Activated CD8-positive, alpha-beta T cell treated with anti-CD3 and anti-CD28 coated beads for 36 hours (primary cell): ENCODE data around the gene RAP1A. TPM values are rescaled to one million over a fixed set of nuclear protein-coding genes. Genes with fewer than 3 reads are reported as not detected.

Source experiments
- ATAC-seq: fragments of 200-7000 bp; cut with Tn5 transposase; one replicate; pipeline ENCODE4 v1.10.0; 2021; ENCODE audit warnings: mild to moderate bottlenecking, moderate library complexity
- CTCF ChIA-PET: fragments of 350-600 bp; sonication (Branson Sonifier 250); formaldehyde crosslinking; loops from one replicate; lab custom pipeline; 2021; ENCODE audit warnings: antibody characterized with exemption; lab: Charles Lee
- POLR2A ChIA-PET: fragments of 350-600 bp; sonication (Branson Sonifier 250); formaldehyde crosslinking; loops from one replicate; lab custom pipeline; 2021; ENCODE audit warnings: antibody characterized with exemption; lab: Charles Lee
- DNase-seq: peaks from one replicate; pipeline ENCODE4 v3.0.0-alpha.2; 2020
- H3K27ac Mint-ChIP-seq: one replicate; pipeline ENCODE4 v1.8.0; 2021; ENCODE audit warnings: mild to moderate bottlenecking, mixed read lengths
- H3K27me3 Mint-ChIP-seq: one replicate; pipeline ENCODE4 v1.8.0; 2021; ENCODE audit warnings: mixed read lengths
- H3K36me3 Mint-ChIP-seq: one replicate; pipeline ENCODE4 v1.8.0; 2021; ENCODE audit warnings: low read depth, mixed read lengths
- H3K4me1 Mint-ChIP-seq: one replicate; pipeline ENCODE4 v1.8.0; 2021; ENCODE audit warnings: low read depth, mixed read lengths
- H3K4me3 Mint-ChIP-seq: one replicate; pipeline ENCODE4 v1.8.0; 2021; ENCODE audit warnings: mild to moderate bottlenecking, moderate library complexity, mixed read lengths
- H3K9me3 Mint-ChIP-seq: one replicate; pipeline ENCODE4 v1.8.0; 2021; ENCODE audit warnings: mixed read lengths
- intact Hi-C: fragments of 100-400 bp; cut with micrococcal nuclease; formaldehyde crosslinking; loops from one replicate; pipeline ENCODE4 v1.10.0; 2022
- total RNA-seq, 2 experiments: library from RNA; stranded (reverse); gene quantifications; one replicate each; pipeline ENCODE4 v1.2.3, GENCODE V29; 2021
- TF ChIP-seq, protein P1 (sequence below): fragments of 200-600 bp; IDR thresholded peaks from one replicate; pipeline ENCODE4 v1.8.0; 2022; ENCODE audit warnings: antibody characterized with exemption, mild to moderate bottlenecking

Gene RAP1A
- total RNA-seq, 2 experiments from 2014 or later = 197 to 198 TPM

DNA sequence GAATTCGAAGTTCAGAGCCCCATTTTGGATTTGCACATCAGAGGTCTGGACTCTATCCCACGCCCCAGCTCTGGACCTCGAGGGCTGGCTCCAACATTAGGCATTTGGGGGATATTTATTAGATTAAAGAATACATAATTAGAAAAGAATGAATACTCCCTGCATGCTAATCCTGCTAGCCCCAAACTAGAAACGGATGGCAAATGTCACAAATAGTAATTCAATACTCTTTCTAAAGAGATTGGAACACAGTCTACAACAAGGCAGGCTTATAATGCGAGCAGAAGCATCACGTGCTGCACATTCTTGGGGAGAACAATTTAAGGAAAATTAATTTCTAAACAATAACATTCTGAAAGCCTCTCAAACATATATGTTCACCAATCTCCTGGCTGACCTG lies 27.7 kb upstream of the RAP1A start:
- TF ChIP-seq, protein P1, sequence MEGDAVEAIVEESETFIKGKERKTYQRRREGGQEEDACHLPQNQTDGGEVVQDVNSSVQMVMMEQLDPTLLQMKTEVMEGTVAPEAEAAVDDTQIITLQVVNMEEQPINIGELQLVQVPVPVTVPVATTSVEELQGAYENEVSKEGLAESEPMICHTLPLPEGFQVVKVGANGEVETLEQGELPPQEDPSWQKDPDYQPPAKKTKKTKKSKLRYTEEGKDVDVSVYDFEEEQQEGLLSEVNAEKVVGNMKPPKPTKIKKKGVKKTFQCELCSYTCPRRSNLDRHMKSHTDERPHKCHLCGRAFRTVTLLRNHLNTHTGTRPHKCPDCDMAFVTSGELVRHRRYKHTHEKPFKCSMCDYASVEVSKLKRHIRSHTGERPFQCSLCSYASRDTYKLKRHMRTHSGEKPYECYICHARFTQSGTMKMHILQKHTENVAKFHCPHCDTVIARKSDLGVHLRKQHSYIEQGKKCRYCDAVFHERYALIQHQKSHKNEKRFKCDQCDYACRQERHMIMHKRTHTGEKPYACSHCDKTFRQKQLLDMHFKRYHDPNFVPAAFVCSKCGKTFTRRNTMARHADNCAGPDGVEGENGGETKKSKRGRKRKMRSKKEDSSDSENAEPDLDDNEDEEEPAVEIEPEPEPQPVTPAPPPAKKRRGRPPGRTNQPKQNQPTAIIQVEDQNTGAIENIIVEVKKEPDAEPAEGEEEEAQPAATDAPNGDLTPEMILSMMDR = no peak
- DNase-seq (no peak), ATAC-seq (no peak)
- Mint-ChIP-seq H3K27ac (peak overlapping the region; percentile 91), H3K9me3 (peaks cover 2% of the 10 kb centered on the region), H3K4me3 (no peak overlapping the region), H3K27me3 (no peaks in the 10 kb centered on the region), H3K36me3 (peaks cover 2% of the 10 kb centered on the region), H3K4me1 (peaks cover 68% of the 10 kb centered on the region)
- ChIA-PET CTCF (interaction anchor here (0.7 to 4.5 kb wide), 14 partner anchors 8 to 155 kb away, joined by 3 to 46 read pairs (median 6); no protein-coding TSS in a partner anchor), POLR2A (interaction anchor here (0.6 to 11.7 kb wide), 16 partner anchors 10 to 140 kb away, joined by 3 to 125 read pairs (median 4); partner anchors contain the start of gene RAP1A)
- intact Hi-C loops = loop anchor here (2.0 kb wide), 2 partner anchors 27 to 75 kb away; partner anchors contain the start of gene RAP1A

GRCh38 chr1:111592389-111593361 lies 26.9 kb upstream of the RAP1A start:
- peak; percentile 90 for ATAC-seq
- intact Hi-C loops = loop anchor here (2.0 kb wide), 2 partner anchors 26 to 76 kb away; partner anchors contain the start of gene RAP1A
- H3K27ac Mint-ChIP-seq = peak overlapping the region; percentile 91
- H3K36me3 Mint-ChIP-seq = peaks cover 2% of the 10 kb centered on the region
- TF ChIP-seq, protein P1 = no peak
- no peaks in the 10 kb centered on the region for H3K27me3 Mint-ChIP-seq
- POLR2A ChIA-PET = interaction anchor here (0.6 to 11.7 kb wide), 20 partner anchors 10 to 1339 kb away, joined by 3 to 125 read pairs (median 4); partner anchors contain the start of genes RAP1A and WDR77
- CTCF ChIA-PET = interaction anchor here (0.6 to 4.5 kb wide), 17 partner anchors 8 to 154 kb away, joined by 3 to 46 read pairs (median 4); no protein-coding TSS in a partner anchor
- H3K4me1 Mint-ChIP-seq = peaks cover 76% of the 10 kb centered on the region
- peak overlapping the region; percentile 57 for H3K4me3 Mint-ChIP-seq
- peak; percentile 100 for DNase-seq
- H3K9me3 Mint-ChIP-seq = peaks cover 2% of the 10 kb centered on the region

GRCh38 chr1:111593403-111594305 lies 25.9 kb upstream of the RAP1A start:
- H3K4me1 Mint-ChIP-seq = peaks cover 85% of the 10 kb centered on the region
- TF ChIP-seq, protein P1 = no peak
- peaks cover 2% of the 10 kb centered on the region for H3K9me3 Mint-ChIP-seq
- POLR2A ChIA-PET = interaction anchor here (1.0 to 11.7 kb wide), 15 partner anchors 10 to 378 kb away, joined by 3 to 125 read pairs (median 4); partner anchors contain the start of genes RAP1A and WDR77
- H3K27ac Mint-ChIP-seq = peak overlapping the region; percentile 91
- peak overlapping the region; percentile 57 for H3K4me3 Mint-ChIP-seq
- CTCF ChIA-PET = interaction anchor here (0.6 to 4.5 kb wide), 15 partner anchors 7 to 147 kb away, joined by 3 to 46 read pairs (median 4); no protein-coding TSS in a partner anchor
- intact Hi-C loops = loop anchor here (2.0 kb wide), 2 partner anchors 25 to 77 kb away; partner anchors contain the start of gene RAP1A
- peaks cover 2% of the 10 kb centered on the region for H3K36me3 Mint-ChIP-seq
- H3K27me3 Mint-ChIP-seq = no peaks in the 10 kb centered on the region
- ATAC-seq (no peak), DNase-seq (no peak)

GRCh38 chr1:111594306-111594693 lies 25.3 kb upstream of the RAP1A start:
- CTCF ChIA-PET = interaction anchor here (1.8 to 4.5 kb wide), 5 partner anchors 9 to 120 kb away, joined by 7 to 46 read pairs (median 24); no protein-coding TSS in a partner anchor
- Mint-ChIP-seq H3K4me3 (no peak overlapping the region), H3K36me3 (peaks cover 2% of the 10 kb centered on the region), H3K9me3 (peaks cover 2% of the 10 kb centered on the region), H3K27me3 (no peaks in the 10 kb centered on the region), H3K4me1 (peaks cover 90% of the 10 kb centered on the region), H3K27ac (peak overlapping the region; percentile 91)
- no peak for ATAC-seq
- TF ChIP-seq, protein P1 = no peak
- POLR2A ChIA-PET = interaction anchor here (1.0 to 11.7 kb wide), 8 partner anchors 9 to 146 kb away, joined by 3 to 125 read pairs (median 12); partner anchors contain the start of genes RAP1A and WDR77
- intact Hi-C loops = no loop called here
- no peak for DNase-seq
